HG03103 (cell line): ENCODE results near the gene FBXW10.
"Not testable (repeated sequence)": the region's sequence is repeated elsewhere in the genome, so short reads cannot be mapped to it uniquely, and the experiment has no call there.

Experiments used
- ATAC-seq: cut with Tn5 transposase; IDR thresholded peaks from one replicate; pipeline ENCODE4 v1.9.1; 2021; ENCODE audit warnings: low read depth; ENCODE audit not compliant: unreplicated experiment

Gene FBXW10

GRCh38 chr17:18747501-18747900 lies 3.6 kb downstream of the FBXW10 start:
- ATAC-seq, result not testable (repeated sequence)

DNA sequence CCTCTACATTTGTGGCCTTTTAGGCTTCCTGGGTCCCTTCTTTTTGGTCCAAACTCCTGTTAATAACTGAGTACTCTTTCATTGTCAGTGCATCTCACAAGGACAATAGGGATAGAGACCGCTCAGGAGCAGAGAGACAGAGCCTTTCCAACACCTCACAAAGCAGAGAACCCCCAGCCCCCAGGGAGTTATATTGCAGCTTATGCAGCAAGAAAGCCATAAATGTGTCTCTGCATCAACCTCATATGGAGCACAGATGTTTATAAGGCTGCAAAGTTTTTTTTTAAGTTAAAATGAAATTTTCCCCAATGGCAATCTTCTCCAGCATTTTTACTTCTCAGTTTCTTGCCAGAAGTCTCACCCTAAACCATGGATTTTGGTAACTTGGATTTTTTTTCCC lies 6.4 kb downstream of the FBXW10 start:
- ATAC-seq, result not testable (repeated sequence)

DNA sequence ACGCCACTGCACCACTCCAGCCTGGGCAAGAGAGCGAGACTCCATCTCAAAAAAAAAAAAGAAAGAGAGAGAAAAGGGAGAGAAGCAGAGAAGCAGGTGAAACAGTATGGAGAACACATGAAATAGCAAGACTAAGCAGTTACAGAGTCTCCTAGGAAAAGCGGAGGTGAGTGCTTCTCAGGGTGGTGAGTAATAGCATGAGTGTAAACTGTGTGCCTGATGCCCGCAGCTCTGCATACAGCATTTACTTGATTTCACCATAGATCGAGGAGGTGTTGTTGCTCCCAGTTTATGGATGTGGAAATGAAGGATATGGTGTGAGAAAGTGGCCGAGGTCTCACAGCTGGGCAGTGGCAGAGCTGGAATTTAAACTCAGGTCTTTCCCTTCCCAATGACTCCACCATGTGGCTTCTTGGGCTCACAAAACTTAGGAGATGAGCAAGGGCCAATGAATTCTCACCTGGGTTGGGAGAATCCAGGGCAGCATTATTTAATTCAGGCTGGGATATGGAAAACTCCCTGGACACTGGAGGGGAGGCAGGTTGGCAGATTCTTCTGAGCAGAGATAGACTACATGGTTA lies 10.1 kb downstream of the FBXW10 start:
- ATAC-seq, result not testable (repeated sequence)

DNA sequence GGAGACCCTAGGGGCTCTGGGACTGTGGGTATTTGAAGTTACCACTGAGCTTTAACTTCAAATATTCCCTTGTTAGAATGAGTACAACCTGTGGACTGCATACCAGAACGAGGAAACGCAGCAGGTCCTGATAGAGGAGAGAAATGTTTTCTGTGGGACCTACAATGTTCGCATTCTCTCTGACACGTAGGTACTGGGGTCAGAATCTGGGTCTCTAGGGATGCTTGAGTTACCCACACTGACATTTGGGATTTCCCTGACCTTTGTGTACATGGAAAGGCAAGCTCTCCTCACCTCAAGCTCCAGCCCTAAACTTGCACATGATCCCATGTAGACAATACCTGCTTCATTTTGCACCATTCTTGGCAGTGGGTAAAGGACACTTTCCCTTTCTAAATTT lies 12.1 kb downstream of the FBXW10 start:
- ATAC-seq, result not testable (repeated sequence)

- not testable (repeated sequence) for ATAC-seq
Observed at GRCh38 chr17:18757368-18758044, 13.7 kb downstream of the FBXW10 start.

DNA sequence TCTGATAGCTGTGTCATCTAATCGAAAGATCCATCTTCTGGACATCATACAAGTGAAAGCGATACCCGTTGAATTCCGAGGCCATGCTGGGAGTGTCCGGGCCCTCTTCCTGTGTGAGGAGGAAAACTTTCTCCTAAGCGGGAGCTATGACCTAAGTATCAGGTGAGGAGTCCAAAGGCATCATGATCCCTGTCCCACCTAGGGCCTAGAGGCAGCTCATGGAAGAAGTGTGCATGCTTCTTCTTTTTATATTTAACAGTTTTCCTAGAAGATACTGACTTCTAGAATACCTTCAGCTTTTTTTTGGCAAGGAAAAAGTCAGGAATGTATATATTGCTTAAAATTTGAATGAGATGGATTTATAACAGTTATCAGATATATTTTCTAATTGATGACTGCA lies 14.5 kb downstream of the FBXW10 start:
- ATAC-seq, result not testable (repeated sequence)

GRCh38 chr17:18760221-18760620 lies 16.4 kb downstream of the FBXW10 start:
- not testable (repeated sequence) for ATAC-seq

DNA sequence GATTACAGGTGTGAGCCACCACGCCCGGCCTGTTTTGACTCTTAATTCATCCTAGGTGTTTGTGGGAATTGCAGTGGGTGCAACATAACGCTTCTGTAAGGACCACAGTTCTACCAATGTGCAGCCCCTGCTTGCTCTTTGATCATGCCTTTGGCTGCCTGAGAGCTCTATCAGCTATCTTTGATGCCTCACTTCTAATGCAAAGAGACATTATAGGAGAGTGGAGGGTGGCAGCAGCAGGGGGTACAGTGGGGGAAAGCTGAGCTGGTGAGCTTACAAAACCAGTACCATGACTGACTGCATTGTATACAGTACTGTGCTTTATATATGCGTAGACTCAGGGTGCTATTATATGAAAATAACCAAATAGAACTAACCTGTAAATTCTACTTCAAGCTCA lies 26.7 kb downstream of the FBXW10 start:
- not testable (repeated sequence) for ATAC-seq

GRCh38 chr17:18771066-18771465 lies 27.2 kb downstream of the FBXW10 start:
- not testable (repeated sequence) for ATAC-seq

GRCh38 chr17:18772471-18772870 lies 28.6 kb downstream of the FBXW10 start:
- ATAC-seq, result no peak

GRCh38 chr17:18780991-18781718 lies 37.3 kb downstream of the FBXW10 start, which contains the start of gene TVP23B:
TVP23B (plus strand) TSS chr17:18781183; CDS start chr17:18781294, 111 bp downstream.
- peak; percentile 89 for ATAC-seq

GRCh38 chr17:18781805-18782204 lies 38.0 kb downstream of the FBXW10 start:
- ATAC-seq, result not testable (repeated sequence)

GRCh38 chr17:18785933-18786332 lies 42.1 kb downstream of the FBXW10 start:
- not testable (repeated sequence) for ATAC-seq

DNA sequence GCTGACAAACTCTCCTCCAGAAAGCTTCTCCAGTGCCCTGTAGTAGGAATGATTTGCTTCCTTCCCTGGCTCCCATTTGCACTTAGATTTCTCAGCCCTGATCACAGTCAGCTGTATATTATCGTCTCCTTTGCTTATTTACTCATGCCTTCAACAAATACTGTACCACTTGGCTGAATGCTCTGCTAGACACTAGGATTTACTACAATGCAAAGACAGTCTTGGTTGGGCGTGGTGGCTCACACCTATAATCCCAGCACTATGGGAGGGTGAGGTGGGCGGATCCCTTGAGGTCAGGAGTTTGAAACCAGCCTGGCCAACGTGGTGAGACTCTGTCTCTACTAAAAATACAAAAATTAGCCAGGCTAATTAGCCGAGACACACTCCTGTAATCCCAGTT lies 43.0 kb downstream of the FBXW10 start:
- not testable (repeated sequence) for ATAC-seq

DNA sequence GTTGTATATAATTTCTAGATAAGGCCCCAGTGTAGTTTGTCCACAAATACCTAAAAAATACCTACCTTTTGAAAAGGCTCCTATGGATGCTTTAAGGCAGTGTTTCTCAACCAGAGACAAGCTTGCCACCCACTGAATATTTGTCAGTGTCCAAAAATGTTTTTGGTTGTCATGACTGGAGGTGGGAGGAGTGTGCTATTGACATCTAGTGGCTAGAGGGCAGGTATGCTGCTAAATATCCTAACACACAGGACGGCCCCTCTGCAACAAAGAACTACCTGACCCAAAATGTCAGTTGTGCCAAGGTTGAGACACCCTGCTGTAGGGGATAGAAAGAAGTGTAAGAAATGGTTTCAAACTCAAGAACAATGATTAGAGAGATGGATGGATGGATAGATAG lies 47.5 kb downstream of the FBXW10 start:
- ATAC-seq, result not testable (repeated sequence)

- ATAC-seq, result not testable (repeated sequence)
Observed at GRCh38 chr17:18794841-18795240, 51.0 kb downstream of the FBXW10 start.

DNA sequence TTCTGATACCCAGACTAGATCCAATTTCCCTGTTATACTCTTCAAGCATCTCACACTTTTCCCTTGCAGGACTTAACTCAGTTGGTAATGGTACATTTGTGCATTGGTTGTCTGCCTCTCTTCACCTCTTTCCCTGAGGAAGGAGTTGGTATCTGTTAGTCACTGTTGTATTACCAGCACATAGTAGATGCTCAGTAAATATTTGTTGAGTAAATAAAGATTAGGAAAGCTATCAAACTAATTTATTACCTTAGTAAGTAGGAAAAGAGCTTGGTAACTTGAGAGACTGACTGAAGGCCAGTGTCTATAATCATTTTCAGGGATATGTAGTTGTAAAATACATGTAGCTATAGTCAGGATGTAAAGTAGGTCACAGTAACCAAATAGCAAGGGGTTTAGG lies 53.0 kb downstream of the FBXW10 start:
- ATAC-seq, result not testable (repeated sequence)

GRCh38 chr17:18803458-18804245 lies 59.8 kb downstream of the FBXW10 start:
- ATAC-seq, result not testable (repeated sequence)

DNA sequence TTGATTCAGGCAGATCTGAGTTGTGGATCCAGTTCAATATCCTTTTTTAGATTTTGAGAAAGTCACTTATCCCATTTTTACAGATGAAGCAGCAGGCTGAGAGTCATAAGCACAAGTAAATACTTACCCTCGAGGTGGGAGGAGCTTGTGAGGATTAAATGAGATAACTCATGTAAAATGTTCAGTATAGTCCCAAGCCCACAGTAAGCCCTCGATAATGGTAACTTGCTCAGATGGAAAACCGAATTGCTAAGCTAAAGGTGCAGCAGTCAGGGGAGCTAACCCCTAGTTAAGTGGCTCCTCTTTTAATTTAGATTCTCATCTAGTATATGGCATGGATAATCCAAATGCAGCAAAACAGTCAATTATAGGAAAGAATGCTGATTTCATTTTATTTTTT lies 72.1 kb downstream of the FBXW10 start:
- ATAC-seq, result not testable (repeated sequence)

DNA sequence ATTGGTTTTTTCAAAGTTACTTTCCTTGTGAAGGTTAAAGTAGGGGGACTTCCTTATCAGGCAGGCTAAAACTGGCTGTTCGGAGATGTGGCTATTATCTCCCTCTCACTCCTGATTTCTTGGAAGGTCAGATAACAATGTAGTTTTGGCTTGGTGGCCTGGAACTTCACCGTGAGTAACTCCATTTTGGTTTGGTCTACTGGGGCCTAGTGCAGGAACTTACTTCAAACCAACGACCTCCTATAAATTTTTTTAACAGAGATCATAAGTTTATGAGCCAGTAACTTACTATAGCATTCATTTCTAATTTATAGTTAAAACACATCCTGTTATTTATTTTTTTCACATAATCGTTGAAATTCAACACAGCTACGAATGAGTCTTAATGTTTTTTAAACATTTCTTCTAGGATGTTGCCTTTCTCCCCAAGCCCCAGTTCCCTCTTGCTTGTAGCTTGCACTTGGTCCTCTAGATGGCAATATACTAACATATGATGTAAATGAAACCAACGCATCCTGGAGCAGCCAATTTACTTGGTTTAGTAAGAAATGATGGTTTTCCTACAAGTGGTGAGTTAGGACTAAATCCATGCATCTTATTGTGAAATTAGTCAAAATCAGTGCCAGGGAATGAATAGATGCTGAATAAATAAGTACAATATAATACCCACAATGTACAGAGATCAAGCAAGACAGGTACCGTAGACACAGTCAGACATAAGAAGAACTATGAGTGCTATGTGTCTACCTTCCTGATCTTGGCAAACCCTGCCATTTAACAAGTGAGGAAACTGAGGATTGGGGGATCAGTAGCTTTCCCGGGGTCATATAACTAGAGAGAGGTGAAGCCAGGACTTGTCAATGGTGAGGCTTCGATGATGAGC lies 72.9 kb downstream of the FBXW10 start:
- ATAC-seq, result not testable (repeated sequence)
